Panc1 (cell line): Measurements from ENCODE around the gene OR2V2. TPM values are rescaled to one million over a fixed set of nuclear protein-coding genes. Genes with fewer than 3 reads are reported as not detected.
A peak's percentile ranks its signal among the peaks of the same experiment; 100 is the strongest.

Experiments
- ATAC-seq: fragments of 200-7000 bp; cut with Tn5 transposase; 2 replicates; pipeline ENCODE4 v1.9.1; 2020; ENCODE audit warnings: mild to moderate bottlenecking, moderate library complexity
- BruUV-seq: library from RNA; stranded (reverse); fragments of 400-500 nt; replicated peaks from 2 replicates; lab custom pipeline; 2021; lab: Mats Ljungman, UMichigan
- CTCF ChIA-PET: fragments of 300-600 bp; sonication (Branson Sonifier 250); formaldehyde crosslinking; loops from one replicate; lab custom pipeline; 2022; ENCODE audit warnings: antibody characterized with exemption; lab: Charles Lee
- POLR2A ChIA-PET: fragments of 300-600 bp; sonication (Branson Sonifier 250); formaldehyde crosslinking; loops from one replicate; lab custom pipeline; 2022; ENCODE audit warnings: antibody characterized with exemption; lab: Charles Lee
- DNase-seq: peaks from one replicate; pipeline ENCODE4 v3.0.0-alpha.2; 2010; ENCODE audit warnings: low read depth, low spot score
- H3K27ac ChIP-seq: 2 replicates; pipeline ENCODE4 v1.5.1; 2011; ENCODE audit warnings: mild to moderate bottlenecking, low read length, inconsistent platforms
- H3K27me3 ChIP-seq: fragments of 200-500 bp; sonication (Bioruptor generic); 2 replicates; pipeline ENCODE4 v1.6.0; 2014; ENCODE audit warnings: low read length, inconsistent platforms; ENCODE audit not compliant: control insufficient read depth, insufficient read depth
- H3K36me3 ChIP-seq: fragments of 200-500 bp; sonication (Bioruptor generic); 2 replicates; pipeline ENCODE4 v1.5.1; 2014; ENCODE audit warnings: inconsistent platforms, mild to moderate bottlenecking, low read length, moderate library complexity; ENCODE audit not compliant: control insufficient read depth, insufficient read depth
- H3K4me1 ChIP-seq: 2 replicates; pipeline ENCODE4 v1.5.1; 2011; ENCODE audit warnings: inconsistent platforms, mild to moderate bottlenecking, low read length, moderate library complexity; ENCODE audit not compliant: control insufficient read depth, insufficient read depth
- H3K4me3 ChIP-seq, 2 experiments: 2 replicates each; pipeline ENCODE4 v1.5.1; 2011 to 2012; ENCODE audit warnings: low read depth in 2 of 2, low read length in 2 of 2, mild to moderate bottlenecking in 2 of 2, inconsistent platforms in 1 of 2, moderate library complexity in 1 of 2
- H3K9me3 ChIP-seq: fragments of 200-500 bp; sonication (Bioruptor generic); 2 replicates; pipeline ENCODE4 v1.5.1; 2014; ENCODE audit warnings: low read depth, mild to moderate bottlenecking, inconsistent platforms, low read length, moderate library complexity; ENCODE audit not compliant: control insufficient read depth, insufficient read depth
- CTCF ChIP-seq: fragments of 450-650 bp; IDR thresholded peaks from 2 replicates; pipeline ENCODE4 v1.5.1; 2017; ENCODE audit warnings: mild to moderate bottlenecking
- POLR2AphosphoS5 ChIP-seq: IDR thresholded peaks from 2 replicates; pipeline ENCODE4 v1.6.1; 2012; ENCODE audit warnings: mild to moderate bottlenecking, low read depth, low read length, moderate library complexity
- REST ChIP-seq, 2 experiments: IDR thresholded peaks; 2 replicates each; pipeline ENCODE4 v1.6.1; 2011 to 2012; ENCODE audit warnings: low read depth in 2 of 2, control low read depth in 1 of 2, low read length in 1 of 2, mild to moderate bottlenecking in 1 of 2, moderate library complexity in 1 of 2; ENCODE audit not compliant: insufficient read depth in 1 of 2
- SIN3A ChIP-seq: IDR thresholded peaks from 2 replicates; pipeline ENCODE4 v1.6.1; 2012; ENCODE audit warnings: low read depth, mild to moderate bottlenecking, low read length, moderate library complexity, borderline replicate concordance; ENCODE audit not compliant: insufficient read depth
- TCF7L2 ChIP-seq: IDR thresholded peaks from 2 replicates; pipeline ENCODE4 v1.6.1; 2011; ENCODE audit warnings: mild to moderate bottlenecking, low read depth, low read length, inconsistent platforms
- in situ Hi-C: cut with HindIII; loops from 2 replicates; pipeline ENCODE4 v1.10.0; 2016; ENCODE audit warnings: low sequenced_read_pairs, low pct_unique_long_range_greater_than_20kb
- intact Hi-C: fragments of 100-400 bp; cut with micrococcal nuclease; formaldehyde crosslinking; loops from one replicate; pipeline ENCODE4 v1.10.0; 2022; ENCODE audit not compliant: unreplicated experiment
- total RNA-seq: library from RNA; stranded (reverse); gene quantifications from one replicate; pipeline ENCODE4 v1.2.1, GENCODE V29; 2021; ENCODE audit not compliant: unreplicated experiment

Gene OR2V2
- total RNA-seq, 1 experiment from 2014 or later: not detected

GRCh38 chr5:181133083-181133482 lies 14.3 kb upstream of the OR2V2 start:
- H3K36me3 ChIP-seq: no peaks in the 10 kb centered on the region
- ATAC-seq (no peak), DNase-seq (no peak)
- in situ Hi-C loops (no loop called here), intact Hi-C loops (no loop called here)
- H3K4me1 ChIP-seq: peaks cover 9% of the 10 kb centered on the region
- H3K4me3 ChIP-seq: no peak overlapping the region
- H3K9me3 ChIP-seq: no peaks in the 10 kb centered on the region; the same call in 1 of the 2 replicates
- TF ChIP-seq POLR2AphosphoS5 (no peak), TCF7L2 (no peak), CTCF (no peak), SIN3A (no peak), REST (IDR thresholded peaks at IDR 0.05; ENCODE audit: insufficient read depth in 1 of 2, low read depth in 2 of 2, low read length in 1 of 2) (no peak)
- CTCF ChIA-PET: no interaction called here
- BruUV-seq: no TSS peak
- no peaks in the 10 kb centered on the region for H3K27me3 ChIP-seq
- POLR2A ChIA-PET: no interaction called here
- no peak overlapping the region for H3K27ac ChIP-seq

- Histone ChIP-seq H3K36me3 (no peaks in the 10 kb centered on the region), H3K9me3 (no peaks in the 10 kb centered on the region; the same call in 1 of the 2 replicates), H3K27me3 (no peaks in the 10 kb centered on the region), H3K27ac (no peak overlapping the region; the same call in 1 of the 2 replicates), H3K4me1 (peaks cover 9% of the 10 kb centered on the region), H3K4me3 (peak overlapping the region in 1 of 2 experiments; percentile 4; a peak in 1 of 4 replicates)
- POLR2A ChIA-PET: no interaction called here
- no peak for DNase-seq
- no TSS peak for BruUV-seq
- ATAC-seq: peak; percentile 86
- TF ChIP-seq SIN3A (no peak), POLR2AphosphoS5 (no peak), CTCF (no peak), TCF7L2 (no peak), REST (IDR thresholded peaks at IDR 0.05; ENCODE audit: insufficient read depth in 1 of 2, low read depth in 2 of 2, low read length in 1 of 2) (no peak)
- CTCF ChIA-PET: no interaction called here
- in situ Hi-C loops (no loop called here), intact Hi-C loops (no loop called here)
Observed at GRCh38 chr5:181133610-181134231, 13.7 kb upstream of the OR2V2 start.
